ENCODE measurements around the gene CPLX4. TPM values are rescaled to one million over a fixed set of nuclear protein-coding genes. Genes with fewer than 3 reads are reported as not detected.

The CPLX4 gene
- total and polyA plus RNA-seq, 2 of the 8 experiments (the other 6 are each of a cell fraction or from before 2014, with no cell fraction given) = not detected

DNA sequence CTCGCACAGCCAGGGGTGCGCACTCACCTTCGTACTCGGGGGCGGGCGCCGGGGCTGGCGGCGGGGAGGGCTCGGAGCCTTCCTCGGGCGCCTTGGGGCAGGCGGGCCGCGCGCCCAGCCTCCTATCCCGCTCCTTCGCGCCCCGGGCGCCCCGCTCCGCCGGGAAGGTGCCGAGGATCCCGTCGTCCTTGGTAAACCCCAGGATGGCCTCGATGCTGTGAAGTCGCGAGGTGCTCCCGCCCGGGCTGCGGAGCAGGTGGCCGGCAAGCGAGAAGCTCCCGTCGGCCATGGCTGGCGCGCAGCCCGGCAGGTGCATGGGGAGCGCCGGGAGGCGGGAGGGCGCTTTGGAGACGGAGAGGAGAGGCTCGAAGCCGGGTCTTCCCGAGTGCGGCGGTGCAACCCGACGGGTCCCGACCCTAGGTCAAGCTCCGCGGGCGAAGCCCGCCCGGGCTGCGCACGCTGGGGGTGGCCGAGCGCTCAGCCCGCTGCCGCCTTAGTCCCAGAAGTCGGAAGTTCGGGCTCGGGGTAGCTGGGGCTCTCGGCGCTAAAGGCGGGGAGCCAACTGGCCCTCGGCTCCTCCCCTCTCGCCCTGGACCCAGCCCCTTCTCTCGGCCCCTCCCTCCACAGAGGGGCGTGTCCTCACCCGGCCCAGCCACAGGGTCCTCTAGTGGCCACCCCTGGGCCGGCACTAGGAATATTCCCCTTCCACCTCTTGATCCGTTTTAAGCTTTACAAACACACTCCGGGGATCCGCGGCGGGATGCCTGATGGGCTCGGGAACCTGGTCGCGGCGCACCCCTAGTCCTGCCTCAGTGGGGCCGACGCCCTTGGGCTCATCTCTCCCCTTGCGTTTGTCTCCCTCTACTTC is 45.3 kb downstream of the CPLX4 start, which contains the start of gene RAX (continued):
- TF ChIP-seq, protein P1, sequence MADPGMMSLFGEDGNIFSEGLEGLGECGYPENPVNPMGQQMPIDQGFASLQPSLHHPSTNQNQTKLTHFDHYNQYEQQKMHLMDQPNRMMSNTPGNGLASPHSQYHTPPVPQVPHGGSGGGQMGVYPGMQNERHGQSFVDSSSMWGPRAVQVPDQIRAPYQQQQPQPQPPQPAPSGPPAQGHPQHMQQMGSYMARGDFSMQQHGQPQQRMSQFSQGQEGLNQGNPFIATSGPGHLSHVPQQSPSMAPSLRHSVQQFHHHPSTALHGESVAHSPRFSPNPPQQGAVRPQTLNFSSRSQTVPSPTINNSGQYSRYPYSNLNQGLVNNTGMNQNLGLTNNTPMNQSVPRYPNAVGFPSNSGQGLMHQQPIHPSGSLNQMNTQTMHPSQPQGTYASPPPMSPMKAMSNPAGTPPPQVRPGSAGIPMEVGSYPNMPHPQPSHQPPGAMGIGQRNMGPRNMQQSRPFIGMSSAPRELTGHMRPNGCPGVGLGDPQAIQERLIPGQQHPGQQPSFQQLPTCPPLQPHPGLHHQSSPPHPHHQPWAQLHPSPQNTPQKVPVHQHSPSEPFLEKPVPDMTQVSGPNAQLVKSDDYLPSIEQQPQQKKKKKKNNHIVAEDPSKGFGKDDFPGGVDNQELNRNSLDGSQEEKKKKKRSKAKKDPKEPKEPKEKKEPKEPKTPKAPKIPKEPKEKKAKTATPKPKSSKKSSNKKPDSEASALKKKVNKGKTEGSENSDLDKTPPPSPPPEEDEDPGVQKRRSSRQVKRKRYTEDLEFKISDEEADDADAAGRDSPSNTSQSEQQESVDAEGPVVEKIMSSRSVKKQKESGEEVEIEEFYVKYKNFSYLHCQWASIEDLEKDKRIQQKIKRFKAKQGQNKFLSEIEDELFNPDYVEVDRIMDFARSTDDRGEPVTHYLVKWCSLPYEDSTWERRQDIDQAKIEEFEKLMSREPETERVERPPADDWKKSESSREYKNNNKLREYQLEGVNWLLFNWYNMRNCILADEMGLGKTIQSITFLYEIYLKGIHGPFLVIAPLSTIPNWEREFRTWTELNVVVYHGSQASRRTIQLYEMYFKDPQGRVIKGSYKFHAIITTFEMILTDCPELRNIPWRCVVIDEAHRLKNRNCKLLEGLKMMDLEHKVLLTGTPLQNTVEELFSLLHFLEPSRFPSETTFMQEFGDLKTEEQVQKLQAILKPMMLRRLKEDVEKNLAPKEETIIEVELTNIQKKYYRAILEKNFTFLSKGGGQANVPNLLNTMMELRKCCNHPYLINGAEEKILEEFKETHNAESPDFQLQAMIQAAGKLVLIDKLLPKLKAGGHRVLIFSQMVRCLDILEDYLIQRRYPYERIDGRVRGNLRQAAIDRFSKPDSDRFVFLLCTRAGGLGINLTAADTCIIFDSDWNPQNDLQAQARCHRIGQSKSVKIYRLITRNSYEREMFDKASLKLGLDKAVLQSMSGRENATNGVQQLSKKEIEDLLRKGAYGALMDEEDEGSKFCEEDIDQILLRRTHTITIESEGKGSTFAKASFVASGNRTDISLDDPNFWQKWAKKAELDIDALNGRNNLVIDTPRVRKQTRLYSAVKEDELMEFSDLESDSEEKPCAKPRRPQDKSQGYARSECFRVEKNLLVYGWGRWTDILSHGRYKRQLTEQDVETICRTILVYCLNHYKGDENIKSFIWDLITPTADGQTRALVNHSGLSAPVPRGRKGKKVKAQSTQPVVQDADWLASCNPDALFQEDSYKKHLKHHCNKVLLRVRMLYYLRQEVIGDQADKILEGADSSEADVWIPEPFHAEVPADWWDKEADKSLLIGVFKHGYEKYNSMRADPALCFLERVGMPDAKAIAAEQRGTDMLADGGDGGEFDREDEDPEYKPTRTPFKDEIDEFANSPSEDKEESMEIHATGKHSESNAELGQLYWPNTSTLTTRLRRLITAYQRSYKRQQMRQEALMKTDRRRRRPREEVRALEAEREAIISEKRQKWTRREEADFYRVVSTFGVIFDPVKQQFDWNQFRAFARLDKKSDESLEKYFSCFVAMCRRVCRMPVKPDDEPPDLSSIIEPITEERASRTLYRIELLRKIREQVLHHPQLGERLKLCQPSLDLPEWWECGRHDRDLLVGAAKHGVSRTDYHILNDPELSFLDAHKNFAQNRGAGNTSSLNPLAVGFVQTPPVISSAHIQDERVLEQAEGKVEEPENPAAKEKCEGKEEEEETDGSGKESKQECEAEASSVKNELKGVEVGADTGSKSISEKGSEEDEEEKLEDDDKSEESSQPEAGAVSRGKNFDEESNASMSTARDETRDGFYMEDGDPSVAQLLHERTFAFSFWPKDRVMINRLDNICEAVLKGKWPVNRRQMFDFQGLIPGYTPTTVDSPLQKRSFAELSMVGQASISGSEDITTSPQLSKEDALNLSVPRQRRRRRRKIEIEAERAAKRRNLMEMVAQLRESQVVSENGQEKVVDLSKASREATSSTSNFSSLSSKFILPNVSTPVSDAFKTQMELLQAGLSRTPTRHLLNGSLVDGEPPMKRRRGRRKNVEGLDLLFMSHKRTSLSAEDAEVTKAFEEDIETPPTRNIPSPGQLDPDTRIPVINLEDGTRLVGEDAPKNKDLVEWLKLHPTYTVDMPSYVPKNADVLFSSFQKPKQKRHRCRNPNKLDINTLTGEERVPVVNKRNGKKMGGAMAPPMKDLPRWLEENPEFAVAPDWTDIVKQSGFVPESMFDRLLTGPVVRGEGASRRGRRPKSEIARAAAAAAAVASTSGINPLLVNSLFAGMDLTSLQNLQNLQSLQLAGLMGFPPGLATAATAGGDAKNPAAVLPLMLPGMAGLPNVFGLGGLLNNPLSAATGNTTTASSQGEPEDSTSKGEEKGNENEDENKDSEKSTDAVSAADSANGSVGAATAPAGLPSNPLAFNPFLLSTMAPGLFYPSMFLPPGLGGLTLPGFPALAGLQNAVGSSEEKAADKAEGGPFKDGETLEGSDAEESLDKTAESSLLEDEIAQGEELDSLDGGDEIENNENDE (IDR thresholded peaks at IDR 0.05; ENCODE audit: insufficient replicate concordance, low read length) = peak; percentile 16
- TF ChIP-seq RAD21 (IDR thresholded peaks at IDR 0.05 in 1 of 2, conservative IDR thresholded peaks at IDR 0.05 in 1 of 2; ENCODE audit: low read depth in 2 of 2, low read length in 2 of 2) (peak; percentile 9 to 28; a peak in 1 of 4 replicates), YY1 (IDR thresholded peaks at IDR 0.05; ENCODE audit: low read depth, low read length) (peak; percentile 68; the same call in 1 of the 2 replicates)
- TF ChIP-seq, protein P2, sequence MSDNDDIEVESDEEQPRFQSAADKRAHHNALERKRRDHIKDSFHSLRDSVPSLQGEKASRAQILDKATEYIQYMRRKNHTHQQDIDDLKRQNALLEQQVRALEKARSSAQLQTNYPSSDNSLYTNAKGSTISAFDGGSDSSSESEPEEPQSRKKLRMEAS (IDR thresholded peaks at IDR 0.05) = peak; percentile 100
- TF ChIP-seq, protein P3, sequence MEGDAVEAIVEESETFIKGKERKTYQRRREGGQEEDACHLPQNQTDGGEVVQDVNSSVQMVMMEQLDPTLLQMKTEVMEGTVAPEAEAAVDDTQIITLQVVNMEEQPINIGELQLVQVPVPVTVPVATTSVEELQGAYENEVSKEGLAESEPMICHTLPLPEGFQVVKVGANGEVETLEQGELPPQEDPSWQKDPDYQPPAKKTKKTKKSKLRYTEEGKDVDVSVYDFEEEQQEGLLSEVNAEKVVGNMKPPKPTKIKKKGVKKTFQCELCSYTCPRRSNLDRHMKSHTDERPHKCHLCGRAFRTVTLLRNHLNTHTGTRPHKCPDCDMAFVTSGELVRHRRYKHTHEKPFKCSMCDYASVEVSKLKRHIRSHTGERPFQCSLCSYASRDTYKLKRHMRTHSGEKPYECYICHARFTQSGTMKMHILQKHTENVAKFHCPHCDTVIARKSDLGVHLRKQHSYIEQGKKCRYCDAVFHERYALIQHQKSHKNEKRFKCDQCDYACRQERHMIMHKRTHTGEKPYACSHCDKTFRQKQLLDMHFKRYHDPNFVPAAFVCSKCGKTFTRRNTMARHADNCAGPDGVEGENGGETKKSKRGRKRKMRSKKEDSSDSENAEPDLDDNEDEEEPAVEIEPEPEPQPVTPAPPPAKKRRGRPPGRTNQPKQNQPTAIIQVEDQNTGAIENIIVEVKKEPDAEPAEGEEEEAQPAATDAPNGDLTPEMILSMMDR (IDR thresholded peaks at IDR 0.05; ENCODE audit: control extremely low read depth in 1 of 3, insufficient read depth in 1 of 3, low read depth in 1 of 3, low read length in 3 of 3) = peak in 2 of 3 experiments; percentile 52 to 73; a peak in 3 of 4 replicates

Data from H1 (cell line).